Keratinocyte (primary cell): ENCODE results near the gene PRKCE. TPM values are rescaled to one million over a fixed set of nuclear protein-coding genes. Genes with fewer than 3 reads are reported as not detected.

Experiments
- DNase-seq: peaks from one replicate; pipeline ENCODE4 v3.0.0-alpha.2; 2011; ENCODE audit warnings: low read depth, missing footprints, low spot score
- FAIRE-seq: peaks from 2 replicates; lab custom pipeline; 2011; peaks lifted over from hg19 to GRCh38; lab: Jason Lieb, UNC
- H2AFZ ChIP-seq: 2 replicates; pipeline ENCODE4 v1.6.0; 2012; ENCODE audit warnings: low read length, control low read depth, inconsistent platforms; ENCODE audit not compliant: control insufficient read depth
- H3K27ac ChIP-seq: 2 replicates; pipeline ENCODE4 v1.5.1; 2011; ENCODE audit warnings: low read length; ENCODE audit not compliant: control insufficient read depth, insufficient read depth
- H3K27me3 ChIP-seq: 3 replicates; pipeline ENCODE4 v1.6.0; 2011; ENCODE audit warnings: low read length; ENCODE audit not compliant: control insufficient read depth, insufficient read depth; ENCODE audit errors: extremely low read depth
- H3K36me3 ChIP-seq, 2 experiments: 2 replicates in 1 of 2; 3 replicates in 1 of 2; pipeline ENCODE4 v1.5.1; 2011; ENCODE audit warnings: low read length in 2 of 2, mild to moderate bottlenecking in 1 of 2; ENCODE audit not compliant: control insufficient read depth in 2 of 2, insufficient read depth in 2 of 2; ENCODE audit errors: extremely low read depth in 1 of 2
- H3K4me1 ChIP-seq: 3 replicates; pipeline ENCODE4 v1.5.1; 2011; ENCODE audit warnings: low read length; ENCODE audit not compliant: control insufficient read depth, insufficient read depth; ENCODE audit errors: extremely low read depth
- H3K4me2 ChIP-seq: 3 replicates; pipeline ENCODE4 v1.6.0; 2011; ENCODE audit warnings: low read depth, low read length; ENCODE audit not compliant: control insufficient read depth, insufficient read depth; ENCODE audit errors: extremely low read depth
- H3K4me3 ChIP-seq, 3 experiments: fragments of 200-600 bp in 1 of 3; sonication (generic) in 1 of 3; 2 replicates in 2 of 3; 3 replicates in 1 of 3; pipeline ENCODE4 v1.5.1; 2011 to 2016; ENCODE audit warnings: low read length in 3 of 3, mild to moderate bottlenecking in 3 of 3, control low read depth in 2 of 3, inconsistent platforms in 1 of 3, low read depth in 1 of 3, mixed read lengths in 1 of 3, mixed run types in 1 of 3, moderate library complexity in 1 of 3; ENCODE audit not compliant: control insufficient read depth in 2 of 3, insufficient read depth in 2 of 3; ENCODE audit errors: extremely low read depth in 1 of 3
- H3K79me2 ChIP-seq: 2 replicates; pipeline ENCODE4 v1.6.0; 2012; ENCODE audit warnings: low read length; ENCODE audit not compliant: control insufficient read depth, insufficient read depth
- H3K9ac ChIP-seq: 3 replicates; pipeline ENCODE4 v1.6.0; 2011; ENCODE audit warnings: low read length; ENCODE audit not compliant: control insufficient read depth, insufficient read depth; ENCODE audit errors: extremely low read depth
- H3K9me1 ChIP-seq: 3 replicates; pipeline ENCODE4 v1.6.0; 2011; ENCODE audit warnings: low read length; ENCODE audit not compliant: control insufficient read depth, insufficient read depth; ENCODE audit errors: extremely low read depth
- H3K9me3 ChIP-seq: 2 replicates; pipeline ENCODE4 v1.5.1; 2012; ENCODE audit warnings: low read depth, low read length; ENCODE audit not compliant: control insufficient read depth
- H4K20me1 ChIP-seq: 3 replicates; pipeline ENCODE4 v1.6.0; 2011; ENCODE audit warnings: low read length; ENCODE audit not compliant: control insufficient read depth, insufficient read depth; ENCODE audit errors: extremely low read depth
- CTCF ChIP-seq, 3 experiments: IDR thresholded peaks in 1 of 3; conservative IDR thresholded peaks in 1 of 3; optimal IDR thresholded peaks in 1 of 3; 2 replicates in 2 of 3; 3 replicates in 1 of 3; pipeline versions ENCODE3 to v1.5.1; 2011; ENCODE audit warnings: low read length in 3 of 3, mild to moderate bottlenecking in 3 of 3, moderate library complexity in 2 of 3, control low read depth in 1 of 3, inconsistent platforms in 1 of 3; ENCODE audit not compliant: insufficient read depth in 2 of 3; ENCODE audit errors: extremely low read depth in 1 of 3
- EZH2 ChIP-seq: IDR thresholded peaks from one replicate; pipeline ENCODE4 v1.6.1; 2012; ENCODE audit warnings: inconsistent platforms, mild to moderate bottlenecking, low read length, moderate library complexity
- dilution Hi-C: fragments of 300-500 bp; cut with MboI; formaldehyde crosslinking; loops from one replicate; pipeline ENCODE4 v1.7.0; 2020; ENCODE audit warnings: low sequenced_read_pairs; ENCODE audit not compliant: extremely low pct_ligation_motif_present
- polyA plus RNA-seq, 5 experiments: library from polyadenylated mRNA; depleted of rRNA in 3 of 5; stranded (reverse) in 3 of 5; stranded (forward) in 1 of 5; unstranded in 1 of 5; fragments of >200 nt; gene quantifications; 1 replicate in 1 of 5; 2 replicates in 3 of 5; 3 replicates in 1 of 5; pipeline versions ENCODE4 v1.2.1 to v1.2.3, GENCODE V29; 2011 to 2012; ENCODE audit warnings: missing spikeins in 2 of 5, low read depth in 1 of 5, low replicate concordance in 1 of 5

The PRKCE gene
- polyA plus RNA-seq, 1 donor (not counting 4 experiments of a cell fraction or from before 2014, with no cell fraction given) = 2.0 TPM

DNA sequence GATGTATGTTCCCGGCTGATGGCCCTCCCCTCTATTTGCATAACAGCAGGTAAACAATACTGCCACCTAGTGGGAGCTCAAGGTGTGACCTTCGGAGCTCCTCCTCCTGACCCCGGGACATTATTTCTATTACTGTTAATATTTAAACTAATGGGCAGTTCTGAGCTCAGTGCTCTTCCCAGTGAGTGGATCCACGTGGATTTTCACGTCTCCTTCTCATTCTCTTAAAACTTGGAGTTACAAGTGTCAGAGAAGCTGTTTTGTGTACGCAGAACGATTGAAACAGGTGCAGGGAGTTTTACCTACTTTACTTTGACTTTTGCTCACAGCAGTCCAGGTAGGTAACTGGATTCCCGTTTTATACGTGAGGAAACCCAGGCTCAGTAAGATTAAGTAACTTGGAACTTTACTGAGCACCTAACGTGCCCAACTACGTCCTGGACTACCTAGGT is 127.3 kb downstream of the PRKCE start:
- peak; percentile 53 for FAIRE-seq
- no peak overlapping the region for H3K4me2 ChIP-seq

GRCh38 chr2:45780541-45781463 is 129.3 kb downstream of the PRKCE start:
- Histone ChIP-seq H3K9ac (no peak overlapping the region), H3K9me3 (no peaks in the 10 kb centered on the region), H3K27me3 (no peaks in the 10 kb centered on the region), H3K4me1 (no peaks in the 10 kb centered on the region), H2AFZ (no peak overlapping the region), H3K4me3 (no peak overlapping the region), H3K4me2 (no peak overlapping the region), H3K36me3 (no peaks in the 10 kb centered on the region), H3K9me1 (no peaks in the 10 kb centered on the region), H3K79me2 (no peaks in the 10 kb centered on the region), H3K27ac (no peak overlapping the region), H4K20me1 (no peaks in the 10 kb centered on the region)
- no peak for DNase-seq
- no peak for TF ChIP-seq CTCF (optimal IDR thresholded peaks at IDR 0.05 in 1 of 3, IDR thresholded peaks at IDR 0.05 in 1 of 3, conservative IDR thresholded peaks at IDR 0.05 in 1 of 3; ENCODE audit: extremely low read depth in 1 of 3, insufficient read depth in 2 of 3, low read length in 3 of 3)
- FAIRE-seq = no peak
- dilution Hi-C loops = no loop called here

More for the DNA sequence above, 127.3 kb downstream of the PRKCE start:
- peak; percentile 11 for DNase-seq
- no peak overlapping the region for H3K27ac ChIP-seq
- H3K4me1 ChIP-seq = no peaks in the 10 kb centered on the region
- no peak overlapping the region for H3K4me3 ChIP-seq
- dilution Hi-C loops = no loop called here
- H3K9ac ChIP-seq = no peak overlapping the region
- H3K79me2 ChIP-seq = no peaks in the 10 kb centered on the region
- no peaks in the 10 kb centered on the region for H3K9me1 ChIP-seq
- no peak overlapping the region for H2AFZ ChIP-seq
- no peaks in the 10 kb centered on the region for H3K27me3 ChIP-seq
- H3K36me3 ChIP-seq = no peaks in the 10 kb centered on the region
- TF ChIP-seq CTCF (optimal IDR thresholded peaks at IDR 0.05 in 1 of 3, IDR thresholded peaks at IDR 0.05 in 1 of 3, conservative IDR thresholded peaks at IDR 0.05 in 1 of 3; ENCODE audit: extremely low read depth in 1 of 3, insufficient read depth in 2 of 3, low read length in 3 of 3) (peak; percentile 75 to 78 (median 77)), EZH2 (no peak)
- H3K9me3 ChIP-seq = no peaks in the 10 kb centered on the region
- no peaks in the 10 kb centered on the region for H4K20me1 ChIP-seq
